Stimulated activated effector memory CD8-positive, alpha-beta T cell treated with anti-CD3 and anti-CD28 coated beads, Interleukin-12 subunit alpha, Interleukin-12 subunit beta, amount 100 ng/mL, for 72 hours (primary cell): Measurements from ENCODE around the gene SLC23A2.
"Not testable (repeated sequence)": the region's sequence is repeated elsewhere in the genome, so short reads cannot be mapped to it uniquely, and the experiment has no call there.

Source experiments
- ATAC-seq: fragments of 150-1000 bp; cut with Tn5 transposase; 2 replicates; pipeline ENCODE4 v1.10.0; 2021
- DNase-seq, 2 donors: peaks; one replicate each; pipeline ENCODE4 v3.0.0; 2021 to 2022; ENCODE audit warnings: low spot score in 2 of 2
- H3K27ac Mint-ChIP-seq: one replicate; pipeline ENCODE4 v1.8.0; 2022; ENCODE audit warnings: mild to moderate bottlenecking, mixed read lengths
- H3K36me3 Mint-ChIP-seq: one replicate; pipeline ENCODE4 v1.8.0; 2022; ENCODE audit warnings: mild to moderate bottlenecking, mixed read lengths
- H3K4me1 Mint-ChIP-seq: one replicate; pipeline ENCODE4 v1.8.0; 2022; ENCODE audit warnings: mixed read lengths
- H3K4me3 Mint-ChIP-seq: one replicate; pipeline ENCODE4 v1.8.0; 2022; ENCODE audit warnings: mild to moderate bottlenecking, mixed read lengths
- H3K9me3 Mint-ChIP-seq: one replicate; pipeline ENCODE4 v1.8.0; 2022; ENCODE audit warnings: mixed read lengths

The SLC23A2 gene

DNA sequence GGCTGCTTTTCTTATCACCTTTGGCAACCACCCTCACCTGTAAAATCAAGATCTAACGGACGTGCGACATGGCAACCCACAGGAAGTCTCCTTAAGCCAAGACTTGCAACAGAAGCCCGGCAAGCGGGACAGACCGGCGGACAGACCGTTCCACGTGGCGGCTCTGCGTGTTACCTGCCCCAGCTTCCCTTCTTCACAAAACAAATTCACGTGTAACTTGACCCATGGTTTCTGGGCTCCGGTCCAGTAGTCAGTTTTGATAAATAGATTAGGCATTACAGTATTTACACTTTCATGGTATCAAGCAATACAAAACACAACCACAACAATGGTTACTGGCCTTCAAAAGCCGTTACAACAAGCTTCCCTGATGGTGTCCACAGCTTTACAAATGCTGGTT lies 145.8 kb downstream of the SLC23A2 start:
- ATAC-seq, result no peak
- H3K9me3 Mint-ChIP-seq, result no peaks in the 10 kb centered on the region
- no peak for DNase-seq
- H3K36me3 Mint-ChIP-seq, result peaks cover 43% of the 10 kb centered on the region
- H3K4me1 Mint-ChIP-seq, result no peaks in the 10 kb centered on the region
- no peak overlapping the region for H3K4me3 Mint-ChIP-seq
- no peak overlapping the region for H3K27ac Mint-ChIP-seq

GRCh38 chr20:4855097-4855496 lies 146.2 kb downstream of the SLC23A2 start:
- Mint-ChIP-seq H3K27ac (no peak overlapping the region), H3K4me3 (no peak overlapping the region), H3K9me3 (no peaks in the 10 kb centered on the region), H3K4me1 (no peaks in the 10 kb centered on the region), H3K36me3 (peaks cover 38% of the 10 kb centered on the region)
- DNase-seq (no peak), ATAC-seq (no peak)

DNA sequence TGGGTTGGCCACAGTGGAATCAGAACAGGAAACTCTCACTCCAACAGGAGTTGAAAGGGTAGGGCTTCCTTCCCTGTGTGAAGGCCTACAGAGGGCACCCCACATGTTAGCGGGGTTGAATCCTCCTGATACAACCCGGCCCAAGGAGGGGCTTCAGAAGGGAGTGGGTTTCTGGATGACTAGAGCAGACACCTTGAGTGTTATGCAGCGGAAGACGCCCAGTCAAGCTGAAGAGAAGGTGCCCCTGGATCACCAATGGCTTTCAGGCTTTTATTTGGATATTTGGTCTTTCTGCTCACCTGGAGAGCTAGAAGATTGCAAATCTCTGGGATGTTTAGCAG lies 146.8 kb downstream of the SLC23A2 start:
- ATAC-seq, result no peak
- Mint-ChIP-seq H3K36me3 (peaks cover 34% of the 10 kb centered on the region), H3K4me1 (no peaks in the 10 kb centered on the region), H3K9me3 (no peaks in the 10 kb centered on the region), H3K27ac (no peak overlapping the region), H3K4me3 (no peak overlapping the region)
- no peak for DNase-seq

GRCh38 chr20:4853757-4854560 lies 147.4 kb downstream of the SLC23A2 start:
- Mint-ChIP-seq H3K36me3 (peaks cover 28% of the 10 kb centered on the region), H3K4me3 (no peak overlapping the region), H3K9me3 (no peaks in the 10 kb centered on the region), H3K4me1 (no peaks in the 10 kb centered on the region), H3K27ac (no peak overlapping the region)
- no peak for DNase-seq
- ATAC-seq, result no peak

DNA sequence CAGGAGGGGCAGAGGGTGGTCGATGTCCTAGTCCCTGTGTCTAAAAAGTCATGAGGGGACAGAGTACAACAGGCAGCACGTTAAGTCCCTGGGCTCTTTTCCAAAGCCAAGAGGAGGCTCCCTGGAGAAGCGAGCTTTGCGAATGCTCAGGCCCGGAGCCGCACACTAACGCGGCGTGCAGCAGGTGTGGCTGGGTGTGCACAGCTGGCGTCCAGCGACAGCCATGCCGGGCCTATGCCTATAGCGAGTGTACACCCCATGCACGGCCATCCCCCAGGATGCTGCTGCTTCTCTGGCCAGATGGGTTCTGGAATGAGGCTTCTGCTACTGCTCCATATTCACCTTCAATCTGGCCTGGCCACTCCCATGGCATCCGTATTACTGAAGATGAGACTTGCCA lies 148.3 kb downstream of the SLC23A2 start:
- Mint-ChIP-seq H3K4me1 (no peaks in the 10 kb centered on the region), H3K36me3 (peaks cover 19% of the 10 kb centered on the region), H3K27ac (no peak overlapping the region), H3K4me3 (no peak overlapping the region), H3K9me3 (no peaks in the 10 kb centered on the region)
- DNase-seq, result no peak
- ATAC-seq, result no peak

DNA sequence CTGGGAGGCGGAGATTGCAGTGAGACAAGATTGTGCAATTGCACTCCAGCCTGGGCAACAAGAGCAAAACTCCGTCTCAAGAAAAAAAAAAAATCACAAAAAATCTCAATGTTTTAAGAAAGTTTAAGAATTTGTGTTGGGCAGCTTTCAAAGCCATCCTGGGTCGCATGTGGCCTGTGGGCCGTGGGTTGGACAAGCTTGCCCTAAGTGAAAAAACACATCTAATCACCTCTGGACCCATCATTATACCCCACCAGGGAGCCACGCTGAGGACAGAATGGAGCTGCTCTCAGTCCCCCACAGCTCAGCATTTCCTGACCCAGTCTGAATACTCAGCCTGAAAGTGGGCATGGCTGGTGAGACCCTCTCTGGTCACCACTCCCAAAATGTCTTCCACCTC lies 150.3 kb downstream of the SLC23A2 start:
- H3K4me1 Mint-ChIP-seq, result no peaks in the 10 kb centered on the region
- no peaks in the 10 kb centered on the region for H3K9me3 Mint-ChIP-seq
- H3K27ac Mint-ChIP-seq, result no peak overlapping the region
- DNase-seq, result no peak
- no peak overlapping the region for H3K4me3 Mint-ChIP-seq
- H3K36me3 Mint-ChIP-seq, result peaks cover 12% of the 10 kb centered on the region
- no peak for ATAC-seq

- DNase-seq, H3K4me1 Mint-ChIP-seq, ATAC-seq, H3K36me3 Mint-ChIP-seq, H3K9me3 Mint-ChIP-seq, H3K4me3 Mint-ChIP-seq, H3K27ac Mint-ChIP-seq: not testable (repeated sequence)
Measured at GRCh38 chr20:4848829-4849228, 152.5 kb downstream of the SLC23A2 start.

DNA sequence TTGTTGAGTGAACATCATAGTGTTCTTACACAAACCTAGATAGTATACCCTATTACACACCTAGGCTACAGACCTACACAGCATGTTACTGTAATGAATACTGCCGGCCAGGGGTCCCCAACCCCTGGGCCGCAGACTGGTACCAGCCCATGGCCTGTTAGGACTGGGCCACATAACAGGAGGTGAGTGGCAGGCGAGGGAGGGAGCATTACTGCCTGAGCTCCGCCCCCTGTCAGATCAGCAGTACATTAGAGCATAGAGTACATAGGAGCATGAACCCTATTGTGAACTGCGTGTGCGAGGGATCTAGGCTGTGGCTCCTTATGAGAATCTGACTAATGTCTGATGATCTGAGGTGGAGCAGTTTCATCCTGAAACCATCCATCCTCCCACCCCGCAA lies 153.3 kb downstream of the SLC23A2 start:
- Mint-ChIP-seq H3K4me1 (peaks cover 10% of the 10 kb centered on the region), H3K9me3 (peaks cover 3% of the 10 kb centered on the region), H3K4me3 (no peak overlapping the region), H3K27ac (no peak overlapping the region), H3K36me3 (no peaks in the 10 kb centered on the region)
- ATAC-seq (no peak), DNase-seq (no peak)

- no peak overlapping the region for H3K4me3 Mint-ChIP-seq
- peaks cover 10% of the 10 kb centered on the region for H3K4me1 Mint-ChIP-seq
- ATAC-seq, result no peak
- H3K36me3 Mint-ChIP-seq, result no peaks in the 10 kb centered on the region
- H3K9me3 Mint-ChIP-seq, result peaks cover 3% of the 10 kb centered on the region
- DNase-seq, result no peak
- H3K27ac Mint-ChIP-seq, result no peak overlapping the region
Measured at GRCh38 chr20:4846821-4847220, 154.5 kb downstream of the SLC23A2 start.

GRCh38 chr20:4844751-4845465 lies 156.4 kb downstream of the SLC23A2 start:
- Mint-ChIP-seq H3K9me3 (peaks cover 3% of the 10 kb centered on the region), H3K4me1 (peaks cover 10% of the 10 kb centered on the region), H3K36me3 (no peaks in the 10 kb centered on the region), H3K27ac (peak overlapping the region; percentile 89), H3K4me3 (peak overlapping the region; percentile 18)
- ATAC-seq, result peak; percentile 78
- DNase-seq, result no peak

DNA sequence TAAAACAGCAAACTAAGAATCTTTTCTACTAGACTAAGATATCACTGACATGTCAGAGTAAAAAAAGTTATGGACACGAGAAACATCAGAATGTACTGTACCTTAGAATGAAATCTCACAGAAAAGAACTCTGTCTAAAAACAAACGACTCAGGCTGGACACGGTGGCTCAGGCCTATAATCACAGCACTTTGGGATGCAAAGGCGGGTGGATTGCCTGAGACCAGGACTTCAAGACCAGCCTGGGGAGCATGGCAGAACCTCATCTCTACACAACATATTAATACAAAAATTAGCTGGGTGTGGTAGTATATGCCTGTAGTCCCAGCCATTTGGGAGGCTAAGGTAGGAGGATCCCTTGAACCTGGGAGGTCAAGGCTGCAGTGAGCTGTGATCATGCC lies 157.0 kb downstream of the SLC23A2 start:
- peaks cover 10% of the 10 kb centered on the region for H3K4me1 Mint-ChIP-seq
- H3K27ac Mint-ChIP-seq, result peak overlapping the region; percentile 89
- ATAC-seq (no peak), DNase-seq (no peak)
- peaks cover 3% of the 10 kb centered on the region for H3K9me3 Mint-ChIP-seq
- peak overlapping the region; percentile 18 for H3K4me3 Mint-ChIP-seq
- H3K36me3 Mint-ChIP-seq, result no peaks in the 10 kb centered on the region

DNA sequence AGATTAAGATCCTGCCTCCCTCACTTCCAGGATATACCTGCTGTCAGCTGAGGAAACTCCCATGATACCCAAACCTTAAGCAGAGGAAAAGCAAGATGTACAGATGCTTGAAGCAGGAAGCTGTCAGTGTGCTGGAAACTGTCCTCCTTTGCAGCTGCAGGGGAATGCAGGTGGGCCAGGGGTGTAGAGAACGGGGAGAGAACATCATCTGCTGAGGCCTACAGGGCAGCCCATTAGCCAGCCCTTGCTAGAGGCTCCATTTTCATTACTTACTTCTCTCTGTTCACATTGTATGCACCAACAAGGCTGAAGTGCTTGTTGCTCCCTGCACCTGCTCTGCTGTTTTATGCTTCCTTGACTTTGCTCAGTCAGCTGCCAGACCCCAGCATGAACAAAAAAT lies 160.5 kb downstream of the SLC23A2 start:
- Mint-ChIP-seq H3K4me1 (peaks cover 16% of the 10 kb centered on the region), H3K36me3 (no peaks in the 10 kb centered on the region)

GRCh38 chr20:4838526-4838925 lies 162.8 kb downstream of the SLC23A2 start:
- H3K9me3 Mint-ChIP-seq, result no peaks in the 10 kb centered on the region
- peaks cover 12% of the 10 kb centered on the region for H3K4me1 Mint-ChIP-seq
- DNase-seq (no peak), ATAC-seq (no peak)
- no peak overlapping the region for H3K4me3 Mint-ChIP-seq
- H3K27ac Mint-ChIP-seq, result peak overlapping the region; percentile 30
- peaks cover 6% of the 10 kb centered on the region for H3K36me3 Mint-ChIP-seq

More for the DNA sequence above, 160.5 kb downstream of the SLC23A2 start:
- ATAC-seq (no peak), DNase-seq (no peak)
- Mint-ChIP-seq H3K9me3 (peaks cover 3% of the 10 kb centered on the region), H3K27ac (no peak overlapping the region), H3K4me3 (no peak overlapping the region)

GRCh38 chr20:4837760-4838159 lies 163.6 kb downstream of the SLC23A2 start:
- H3K36me3 Mint-ChIP-seq, result peaks cover 6% of the 10 kb centered on the region
- no peaks in the 10 kb centered on the region for H3K9me3 Mint-ChIP-seq
- ATAC-seq (no peak), DNase-seq (no peak)
- peaks cover 12% of the 10 kb centered on the region for H3K4me1 Mint-ChIP-seq
- H3K4me3 Mint-ChIP-seq, result no peak overlapping the region
- peak overlapping the region; percentile 6 for H3K27ac Mint-ChIP-seq

DNA sequence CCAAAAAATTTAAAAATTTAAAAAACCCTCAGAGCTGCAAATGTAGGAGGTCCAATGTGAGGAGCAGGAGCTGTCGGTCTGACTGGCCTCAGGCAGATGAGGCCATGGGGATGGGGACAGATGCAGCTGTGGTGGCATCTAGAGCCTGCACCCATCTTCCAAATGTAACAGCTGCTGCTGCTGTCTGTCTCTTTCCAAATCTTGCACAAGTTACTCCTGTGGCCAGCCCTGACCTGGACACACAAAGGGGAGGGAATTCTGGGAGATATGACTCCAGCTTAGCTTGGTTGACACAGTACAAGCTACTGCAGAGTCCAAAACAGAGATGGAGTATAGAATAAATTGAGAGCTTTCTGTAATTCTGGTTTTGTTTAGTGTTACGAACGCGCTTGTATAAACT lies 164.4 kb downstream of the SLC23A2 start:
- Mint-ChIP-seq H3K27ac (no peak overlapping the region), H3K36me3 (peaks cover 6% of the 10 kb centered on the region), H3K4me1 (peaks cover 12% of the 10 kb centered on the region), H3K9me3 (no peaks in the 10 kb centered on the region), H3K4me3 (no peak overlapping the region)
- no peak for ATAC-seq
- DNase-seq, result no peak

DNA sequence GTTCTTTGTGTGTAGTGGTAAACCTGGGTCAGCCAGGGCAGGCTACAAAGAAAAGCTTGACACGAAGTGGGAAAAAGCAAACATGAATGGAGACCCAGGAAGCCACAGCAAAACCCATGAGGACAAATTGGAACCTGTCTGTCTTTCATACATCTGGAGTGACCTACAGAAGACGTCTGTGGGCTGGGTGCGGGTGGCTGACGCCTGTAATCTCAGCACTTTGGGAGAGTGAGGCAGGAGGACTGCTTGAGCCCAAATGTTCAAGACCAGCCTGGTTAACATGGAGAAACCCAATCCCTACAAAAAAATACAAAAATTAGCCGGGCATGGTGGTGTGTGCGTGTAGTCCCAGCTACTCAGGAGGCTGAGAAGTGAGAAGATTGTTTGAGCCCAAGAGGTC lies 164.8 kb downstream of the SLC23A2 start:
- peaks cover 6% of the 10 kb centered on the region for H3K36me3 Mint-ChIP-seq
- no peaks in the 10 kb centered on the region for H3K9me3 Mint-ChIP-seq
- DNase-seq (no peak), ATAC-seq (no peak)
- H3K27ac Mint-ChIP-seq, result no peak overlapping the region
- H3K4me3 Mint-ChIP-seq, result no peak overlapping the region
- H3K4me1 Mint-ChIP-seq, result peaks cover 12% of the 10 kb centered on the region
